ENCODE results near the gene PARD3B.
"Not testable (repeated sequence)": the region's sequence is repeated elsewhere in the genome, so short reads cannot be mapped to it uniquely, and the experiment has no call there.

PARD3B gene

GRCh38 chr2:205484215-205484614 is 938.9 kb downstream of the PARD3B start:
- no peak overlapping the region for H3K4me3 ChIP-seq (ENCODE audit: low read length)
- no peaks in the 10 kb centered on the region for H3K9me3 ChIP-seq (ENCODE audit: control insufficient read depth, insufficient read depth, low read length)
- H3K36me3 ChIP-seq (ENCODE audit: control insufficient read depth, low read length), result no peaks in the 10 kb centered on the region
- no peaks in the 10 kb centered on the region for H3K27me3 ChIP-seq (ENCODE audit: control insufficient read depth, low read length)
- no peak overlapping the region for H3K4me2 ChIP-seq (ENCODE audit: low read length)
- H4K20me1 ChIP-seq (ENCODE audit: control insufficient read depth, insufficient read depth, low read depth, low read length), result no peaks in the 10 kb centered on the region
- H3K79me2 ChIP-seq (ENCODE audit: control insufficient read depth, low read length), result no peaks in the 10 kb centered on the region
- H3K4me1 ChIP-seq (ENCODE audit: control insufficient read depth, low read length), result no peaks in the 10 kb centered on the region
- H3F3A ChIP-seq (ENCODE audit: control insufficient read depth, insufficient read depth), result no peaks in the 10 kb centered on the region
- H3K9me2 ChIP-seq (replicated peaks; ENCODE audit: control insufficient read depth, low read length), result no peaks in the 10 kb centered on the region; the same call in 1 of the 2 replicates
- TF ChIP-seq EZH2phosphoT487 (IDR thresholded peaks at IDR 0.05; ENCODE audit: borderline replicate concordance, low read length), result no peak
- TF ChIP-seq CTCF (IDR thresholded peaks at IDR 0.05; ENCODE audit: low read depth, low read length, poor library complexity, severe bottlenecking), result no peak
- no peak overlapping the region for H3K27ac ChIP-seq (ENCODE audit: low read depth, low read length)

GRCh38 chr2:205484764-205485163 is 939.5 kb downstream of the PARD3B start:
- no peak overlapping the region for H3K4me2 ChIP-seq (ENCODE audit: low read length)

GRCh38 chr2:205493528-205493927 is 948.3 kb downstream of the PARD3B start:
- not testable (repeated sequence) for H3K36me3 ChIP-seq (ENCODE audit: control insufficient read depth, low read length); H3K4me3 ChIP-seq (ENCODE audit: low read length); H3K27me3 ChIP-seq (ENCODE audit: control insufficient read depth, low read length); H3K27ac ChIP-seq (ENCODE audit: low read depth, low read length); H3K9me2 ChIP-seq (replicated peaks; ENCODE audit: control insufficient read depth, low read length); H4K20me1 ChIP-seq (ENCODE audit: control insufficient read depth, insufficient read depth, low read depth, low read length); H3K4me2 ChIP-seq (ENCODE audit: low read length); H3K4me1 ChIP-seq (ENCODE audit: control insufficient read depth, low read length); H3K79me2 ChIP-seq (ENCODE audit: control insufficient read depth, low read length); H3K9me3 ChIP-seq (ENCODE audit: control insufficient read depth, insufficient read depth, low read length); H3F3A ChIP-seq (ENCODE audit: control insufficient read depth, insufficient read depth)

More at GRCh38 chr2:205484764-205485163, 939.5 kb downstream of the PARD3B start:
- Histone ChIP-seq H3K4me3 (ENCODE audit: low read length) (no peak overlapping the region), H3K4me1 (ENCODE audit: control insufficient read depth, low read length) (no peaks in the 10 kb centered on the region), H3F3A (ENCODE audit: control insufficient read depth, insufficient read depth) (no peaks in the 10 kb centered on the region), H3K36me3 (ENCODE audit: control insufficient read depth, low read length) (no peaks in the 10 kb centered on the region), H3K27ac (ENCODE audit: low read depth, low read length) (no peak overlapping the region), H3K9me3 (ENCODE audit: control insufficient read depth, insufficient read depth, low read length) (no peaks in the 10 kb centered on the region), H3K79me2 (ENCODE audit: control insufficient read depth, low read length) (no peaks in the 10 kb centered on the region), H3K9me2 (replicated peaks; ENCODE audit: control insufficient read depth, low read length) (no peaks in the 10 kb centered on the region; the same call in 1 of the 2 replicates), H3K27me3 (ENCODE audit: control insufficient read depth, low read length) (no peaks in the 10 kb centered on the region), H4K20me1 (ENCODE audit: control insufficient read depth, insufficient read depth, low read depth, low read length) (no peaks in the 10 kb centered on the region)
- TF ChIP-seq EZH2phosphoT487 (IDR thresholded peaks at IDR 0.05; ENCODE audit: borderline replicate concordance, low read length) (no peak), CTCF (IDR thresholded peaks at IDR 0.05; ENCODE audit: low read depth, low read length, poor library complexity, severe bottlenecking) (no peak)

- no peak for TF ChIP-seq EZH2phosphoT487 (IDR thresholded peaks at IDR 0.05; ENCODE audit: borderline replicate concordance, low read length)
- TF ChIP-seq CTCF (IDR thresholded peaks at IDR 0.05; ENCODE audit: low read depth, low read length, poor library complexity, severe bottlenecking), result no peak
- Histone ChIP-seq H4K20me1 (ENCODE audit: control insufficient read depth, insufficient read depth, low read depth, low read length) (no peaks in the 10 kb centered on the region), H3K79me2 (ENCODE audit: control insufficient read depth, low read length) (no peaks in the 10 kb centered on the region), H3F3A (ENCODE audit: control insufficient read depth, insufficient read depth) (no peaks in the 10 kb centered on the region), H3K27ac (ENCODE audit: low read depth, low read length) (no peak overlapping the region), H3K36me3 (ENCODE audit: control insufficient read depth, low read length) (no peaks in the 10 kb centered on the region), H3K4me3 (ENCODE audit: low read length) (no peak overlapping the region), H3K27me3 (ENCODE audit: control insufficient read depth, low read length) (no peaks in the 10 kb centered on the region), H3K4me1 (ENCODE audit: control insufficient read depth, low read length) (no peaks in the 10 kb centered on the region), H3K9me2 (replicated peaks; ENCODE audit: control insufficient read depth, low read length) (no peaks in the 10 kb centered on the region), H3K9me3 (ENCODE audit: control insufficient read depth, insufficient read depth, low read length) (no peaks in the 10 kb centered on the region), H3K4me2 (ENCODE audit: low read length) (no peak overlapping the region)
Observed at GRCh38 chr2:205494537-205495235, 949.4 kb downstream of the PARD3B start.
